ENCODE data around the gene BLVRB. TPM values are rescaled to one million over a fixed set of nuclear protein-coding genes. Genes with fewer than 3 reads are reported as not detected.

BLVRB gene
- total and polyA plus RNA-seq, 9 of the 15 experiments (the other 6 are each of a cell fraction or from before 2014, with no cell fraction given), result 81.1 to 749 (median 331) TPM

- no peak for TF ChIP-seq MIER1 (IDR thresholded peaks at IDR 0.05; ENCODE audit: low read depth)
- no peak for TF ChIP-seq ZNF134 (CRISPR knock-in tag; conservative IDR thresholded peaks at IDR 0.05)
- TF ChIP-seq L3MBTL2 (IDR thresholded peaks at IDR 0.05), result no peak
- TF ChIP-seq KLF13 (tag; IDR thresholded peaks at IDR 0.05; ENCODE audit: borderline replicate concordance, low read depth), result no peak
- TF ChIP-seq HOMEZ (CRISPR knock-in tag; IDR thresholded peaks at IDR 0.05), result no peak
- TF ChIP-seq PRDM10 (IDR thresholded peaks at IDR 0.05; ENCODE audit: partially characterized antibody), result no peak
- TF ChIP-seq ZKSCAN3 (CRISPR knock-in tag; IDR thresholded peaks at IDR 0.05), result no peak
- no peak for TF ChIP-seq XRCC5 (IDR thresholded peaks at IDR 0.05; ENCODE audit: low read depth, low read length)
- no peak for TF ChIP-seq CREBBP (IDR thresholded peaks at IDR 0.05; ENCODE audit: low read depth, low read length)
- TF ChIP-seq ETS2 (tag; IDR thresholded peaks at IDR 0.05; ENCODE audit: borderline replicate concordance, poor library complexity, severe bottlenecking), result no peak
- TF ChIP-seq HINFP (tag; conservative IDR thresholded peaks at IDR 0.05; ENCODE audit: low read depth), result no peak
- no peak for TF ChIP-seq THAP12 (CRISPR knock-in tag; IDR thresholded peaks at IDR 0.05)
- TF ChIP-seq ZEB2 (IDR thresholded peaks at IDR 0.05), result no peak
- TF ChIP-seq HBP1 (CRISPR knock-in tag; IDR thresholded peaks at IDR 0.05), result 0 out of 2 replicates have a peak, but pooled peaks have one; percentile 35
- TF ChIP-seq MAFK (IDR thresholded peaks at IDR 0.05; ENCODE audit: low read length), result no peak
These were observed 47.5 kb downstream of the BLVRB start (continued) for GRCh38 chr19:40418040-40418439.

Data from K562 (cell line).